HEK293T (cell line): ENCODE measurements around the gene SYCN.

ENCODE experiments used
- CTCF ChIA-PET: fragments of 350-600 bp; formaldehyde crosslinking; extraction: SDS; loops from one replicate; lab custom pipeline; 2021; ENCODE audit warnings: antibody characterized with exemption, inconsistent platforms; lab: Yijun Ruan, JAX
- POLR2A ChIA-PET: fragments of 350-600 bp; formaldehyde crosslinking; extraction: SDS; loops from one replicate; lab custom pipeline; 2020; ENCODE audit warnings: antibody characterized with exemption, inconsistent platforms; lab: Yijun Ruan, JAX
- DNase-seq: peaks from one replicate; pipeline ENCODE4 v3.0.0; 2012; ENCODE audit warnings: mixed read lengths; ENCODE audit errors: extremely low spot score
- ARNT ChIP-seq: fragments of 450-650 bp; IDR thresholded peaks from 2 replicates; pipeline ENCODE4 v1.6.1; 2017; ENCODE audit warnings: mild to moderate bottlenecking
- BHLHE40 ChIP-seq: fragments of 450-650 bp; IDR thresholded peaks from 2 replicates; pipeline ENCODE4 v1.6.1; 2016; ENCODE audit warnings: mild to moderate bottlenecking, moderate library complexity, borderline replicate concordance
- CTBP1 ChIP-seq: fragments of 450-650 bp; IDR thresholded peaks from 2 replicates; pipeline ENCODE4 v1.6.1; 2016; ENCODE audit warnings: borderline replicate concordance
- ELF4 ChIP-seq: fragments of 450-650 bp; IDR thresholded peaks from 2 replicates; pipeline ENCODE4 v1.6.1; 2017; ENCODE audit warnings: antibody characterized with exemption
- FOXA1 ChIP-seq: fragments of 450-650 bp; IDR thresholded peaks from 2 replicates; pipeline ENCODE4 v1.6.1; 2016; ENCODE audit warnings: mild to moderate bottlenecking
- FOXK2 ChIP-seq: fragments of 450-650 bp; IDR thresholded peaks from 2 replicates; pipeline ENCODE4 v1.6.1; 2016; ENCODE audit warnings: mild to moderate bottlenecking
- FOXM1 ChIP-seq: fragments of 450-650 bp; IDR thresholded peaks from 2 replicates; pipeline ENCODE4 v1.6.1; 2017; ENCODE audit warnings: mild to moderate bottlenecking, borderline replicate concordance
- HDGF ChIP-seq: fragments of 450-650 bp; IDR thresholded peaks from 2 replicates; pipeline ENCODE4 v1.6.1; 2017; ENCODE audit warnings: antibody characterized with exemption, borderline replicate concordance
- L3MBTL2 ChIP-seq: fragments of 450-650 bp; conservative IDR thresholded peaks from 2 replicates; pipeline ENCODE4 v1.6.1; 2016; ENCODE audit warnings: mild to moderate bottlenecking
- LEF1 ChIP-seq: fragments of 450-650 bp; IDR thresholded peaks from 2 replicates; pipeline ENCODE4 v1.6.1; 2017; ENCODE audit warnings: mild to moderate bottlenecking, borderline replicate concordance
- NFRKB ChIP-seq: fragments of 450-650 bp; IDR thresholded peaks from 2 replicates; pipeline ENCODE4 v1.6.1; 2016; ENCODE audit warnings: mild to moderate bottlenecking, moderate library complexity
- SP1 ChIP-seq: fragments of 450-650 bp; IDR thresholded peaks from 2 replicates; pipeline ENCODE4 v1.6.1; 2017
- SUZ12 ChIP-seq: fragments of 450-650 bp; IDR thresholded peaks from 2 replicates; pipeline ENCODE4 v1.6.1; 2016; ENCODE audit warnings: mild to moderate bottlenecking
- TARDBP ChIP-seq: fragments of 450-650 bp; IDR thresholded peaks from 2 replicates; pipeline ENCODE4 v1.6.1; 2016
- ZNF384 ChIP-seq: fragments of 450-650 bp; IDR thresholded peaks from 2 replicates; pipeline ENCODE4 v1.6.1; 2016
- TF ChIP-seq, protein P1 (sequence below): fragments of 450-650 bp; IDR thresholded peaks from 2 replicates; pipeline ENCODE4 v1.6.1; 2016

Gene SYCN

DNA sequence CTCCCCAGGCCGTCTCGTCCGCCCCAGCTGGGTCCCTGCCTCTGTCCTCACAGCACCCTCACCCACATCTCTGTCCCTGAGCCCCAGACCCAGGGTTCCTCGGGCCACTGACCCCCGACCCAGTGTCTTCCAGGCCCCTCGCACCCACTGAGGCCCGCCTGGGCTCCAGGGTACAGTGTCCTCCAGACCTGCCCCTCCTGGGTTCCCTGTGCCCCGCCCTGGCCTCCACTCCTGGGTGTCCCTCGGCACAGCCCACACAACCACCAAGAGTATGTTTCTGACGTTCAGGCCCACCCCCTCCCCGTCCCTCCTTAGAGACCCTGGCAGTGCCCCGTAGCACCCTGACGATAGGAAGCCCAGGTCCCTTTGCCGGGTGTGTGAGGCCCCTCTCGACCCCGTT is 29.9 kb downstream of the SYCN start:
- ChIA-PET POLR2A (no interaction called here), CTCF (interaction anchor here (2.0 kb wide), 1 partner anchor 13 kb away, joined by 6 read pairs; no protein-coding TSS in a partner anchor)
- no peak for TF ChIP-seq ARNT
- no peak for TF ChIP-seq ELF4
- TF ChIP-seq, protein P1, sequence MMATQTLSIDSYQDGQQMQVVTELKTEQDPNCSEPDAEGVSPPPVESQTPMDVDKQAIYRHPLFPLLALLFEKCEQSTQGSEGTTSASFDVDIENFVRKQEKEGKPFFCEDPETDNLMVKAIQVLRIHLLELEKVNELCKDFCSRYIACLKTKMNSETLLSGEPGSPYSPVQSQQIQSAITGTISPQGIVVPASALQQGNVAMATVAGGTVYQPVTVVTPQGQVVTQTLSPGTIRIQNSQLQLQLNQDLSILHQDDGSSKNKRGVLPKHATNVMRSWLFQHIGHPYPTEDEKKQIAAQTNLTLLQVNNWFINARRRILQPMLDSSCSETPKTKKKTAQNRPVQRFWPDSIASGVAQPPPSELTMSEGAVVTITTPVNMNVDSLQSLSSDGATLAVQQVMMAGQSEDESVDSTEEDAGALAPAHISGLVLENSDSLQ: no peak
- no peak for TF ChIP-seq ZNF384
- no peak for TF ChIP-seq HDGF
- no peak for TF ChIP-seq SUZ12
- no peak for TF ChIP-seq SP1
- no peak for TF ChIP-seq L3MBTL2
- no peak for TF ChIP-seq BHLHE40
- TF ChIP-seq TARDBP: no peak
- no peak for TF ChIP-seq LEF1
- no peak for DNase-seq

DNA sequence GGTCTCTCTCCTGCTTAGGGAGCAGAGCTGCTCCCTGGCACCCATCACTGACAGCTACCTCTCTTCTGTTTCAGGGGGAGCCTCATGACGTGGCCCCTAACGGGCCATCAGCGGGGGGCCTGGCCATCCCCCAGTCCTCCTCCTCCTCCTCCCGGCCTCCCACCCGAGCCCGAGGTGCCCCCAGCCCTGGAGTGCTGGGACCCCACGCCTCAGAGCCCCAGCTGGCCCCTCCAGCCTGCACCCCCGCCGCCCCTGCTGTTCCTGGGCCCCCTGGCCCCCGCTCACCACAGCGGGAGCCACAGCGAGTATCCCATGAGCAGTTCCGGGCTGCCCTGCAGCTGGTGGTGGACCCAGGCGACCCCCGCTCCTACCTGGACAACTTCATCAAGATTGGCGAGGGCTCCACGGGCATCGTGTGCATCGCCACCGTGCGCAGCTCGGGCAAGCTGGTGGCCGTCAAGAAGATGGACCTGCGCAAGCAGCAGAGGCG is 30.5 kb downstream of the SYCN start:
- DNase-seq: no peak
- ChIA-PET CTCF (no interaction called here), POLR2A (no interaction called here)

DNA sequence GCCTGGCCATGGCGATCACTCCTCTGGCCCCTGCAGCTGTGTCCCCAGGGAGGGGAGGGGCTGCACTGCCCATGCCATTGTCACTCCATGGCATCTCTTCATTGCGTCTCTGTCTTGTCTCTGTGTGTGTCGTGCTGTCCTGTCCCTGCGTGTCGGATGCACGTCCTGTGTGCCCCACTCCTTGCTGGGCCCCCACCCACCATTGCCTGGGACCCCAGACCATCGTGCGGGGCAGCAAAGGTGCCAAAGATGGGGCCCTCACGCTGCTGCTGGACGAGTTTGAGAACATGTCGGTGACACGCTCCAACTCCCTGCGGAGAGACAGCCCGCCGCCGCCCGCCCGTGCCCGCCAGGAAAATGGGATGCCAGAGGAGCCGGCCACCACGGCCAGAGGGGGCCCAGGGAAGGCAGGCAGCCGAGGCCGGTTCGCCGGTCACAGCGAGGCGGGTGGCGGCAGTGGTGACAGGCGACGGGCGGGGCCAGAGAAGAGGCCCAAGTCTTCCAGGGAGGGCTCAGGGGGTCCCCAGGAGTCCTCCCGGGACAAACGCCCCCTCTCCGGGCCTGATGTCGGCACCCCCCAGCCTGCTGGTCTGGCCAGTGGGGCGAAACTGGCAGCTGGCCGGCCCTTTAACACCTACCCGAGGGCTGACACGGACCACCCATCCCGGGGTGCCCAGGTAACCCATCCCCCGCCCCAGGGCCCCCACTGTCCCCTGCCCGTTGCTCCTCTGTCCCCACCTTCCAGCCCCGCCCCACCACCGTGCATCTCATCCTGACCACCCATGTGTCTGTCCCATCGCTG is 31.2 kb downstream of the SYCN start:
- ChIA-PET CTCF (no interaction called here), POLR2A (no interaction called here)
- no peak for DNase-seq
- TF ChIP-seq SUZ12: no peak
- TF ChIP-seq HDGF: no peak
- no peak for TF ChIP-seq FOXK2
- no peak for TF ChIP-seq LEF1
- no peak for TF ChIP-seq ARNT
- no peak for TF ChIP-seq BHLHE40
- no peak for TF ChIP-seq SP1
- TF ChIP-seq L3MBTL2: no peak
- TF ChIP-seq, protein P1: no peak
- TF ChIP-seq FOXA1: no peak
- TF ChIP-seq FOXM1: no peak
- TF ChIP-seq TARDBP: no peak
- no peak for TF ChIP-seq ZNF384

More for the DNA sequence above, 30.5 kb downstream of the SYCN start:
- TF ChIP-seq FOXM1 (no peak), L3MBTL2 (no peak), FOXK2 (no peak), LEF1 (no peak), SUZ12 (no peak), BHLHE40 (no peak), SP1 (no peak), NFRKB (no peak), TARDBP (no peak), CTBP1 (no peak), ELF4 (no peak), FOXA1 (no peak), ARNT (no peak), HDGF (no peak), ZNF384 (no peak)
- TF ChIP-seq, protein P1: no peak

DNA sequence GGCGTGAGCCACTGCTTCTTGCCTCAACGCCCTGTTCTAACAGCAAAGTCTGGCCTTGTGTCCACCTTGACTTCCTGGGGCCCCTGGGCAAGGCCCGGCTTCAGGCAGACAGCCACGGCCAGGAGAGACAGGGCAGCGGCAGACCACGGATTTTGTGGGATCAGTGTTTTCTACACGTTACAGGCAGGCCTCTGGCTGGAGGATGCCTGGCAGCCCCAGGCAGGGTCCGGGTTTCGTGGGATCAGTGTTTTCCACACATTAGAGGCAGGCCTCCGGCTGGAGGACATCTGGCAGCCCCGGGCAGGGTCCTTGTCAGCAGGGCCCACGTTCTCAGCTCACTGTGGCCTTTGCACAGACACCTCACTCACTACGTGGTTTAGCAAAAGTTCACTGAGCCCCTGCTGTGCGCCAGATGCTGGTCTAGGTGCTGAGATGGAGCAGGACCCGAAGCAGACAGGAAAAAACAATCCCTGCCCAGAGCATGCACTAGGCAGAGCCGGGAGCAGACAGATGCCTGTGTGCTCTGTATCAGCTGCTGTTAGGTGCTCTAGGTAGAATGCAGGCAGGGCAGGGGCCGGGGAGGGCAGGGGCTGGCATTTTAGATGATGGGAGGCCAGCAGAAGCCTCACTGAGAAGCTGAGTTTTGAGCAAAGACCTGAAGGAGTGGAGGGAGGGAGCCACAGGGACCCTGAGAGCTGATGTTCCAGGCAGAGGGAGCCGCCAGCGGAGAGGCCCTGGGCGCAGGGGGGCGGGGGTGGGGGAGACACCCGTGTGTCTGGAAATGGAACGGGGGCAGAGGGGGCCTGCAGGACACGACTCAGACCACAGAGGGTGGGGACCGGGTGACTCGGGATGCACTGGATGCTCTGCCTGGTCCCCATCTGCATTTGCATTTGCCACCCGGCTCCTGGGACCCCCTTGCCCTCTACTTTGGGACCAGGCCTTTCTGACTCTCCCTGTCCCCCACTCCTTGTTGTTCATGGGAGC is 32.3 kb downstream of the SYCN start:
- TF ChIP-seq BHLHE40 (no peak), LEF1 (no peak), NFRKB (no peak), ZNF384 (no peak), SP1 (no peak), FOXM1 (no peak), CTBP1 (no peak), FOXA1 (no peak), TARDBP (no peak), L3MBTL2 (no peak), ELF4 (no peak), SUZ12 (no peak), ARNT (no peak), FOXK2 (no peak), HDGF (no peak)
- TF ChIP-seq, protein P1: no peak
- no peak for DNase-seq
- ChIA-PET POLR2A (no interaction called here), CTCF (no interaction called here)
